C4-2B (cell line): ENCODE data around the gene TNC.

Experiments used
- H3K27ac ChIP-seq: fragments of 450-650 bp; 2 replicates; pipeline ENCODE4 v1.5.1; 2017
- CTCF ChIP-seq: fragments of 450-650 bp; conservative IDR thresholded peaks from 2 replicates; pipeline ENCODE4 v1.5.1; 2017; ENCODE audit warnings: mild to moderate bottlenecking
- ZFX ChIP-seq: fragments of 450-650 bp; IDR thresholded peaks from 2 replicates; pipeline ENCODE4 v1.6.1; 2017

TNC gene

GRCh38 chr9:115111874-115112273, 6.1 kb downstream of the TNC start:
- TF ChIP-seq ZFX, result no peak
- TF ChIP-seq CTCF, result no peak
- H3K27ac ChIP-seq, result no peak overlapping the region

- H3K27ac ChIP-seq, result no peak overlapping the region
- TF ChIP-seq CTCF (no peak), ZFX (no peak)
Observed at GRCh38 chr9:115109486-115109885, 8.5 kb downstream of the TNC start.

- no peak overlapping the region; the same call in 1 of the 2 replicates for H3K27ac ChIP-seq
- TF ChIP-seq ZFX, result no peak
- no peak for TF ChIP-seq CTCF
Observed at GRCh38 chr9:115107701-115108100, 10.3 kb downstream of the TNC start.

GRCh38 chr9:115106642-115107041, 11.3 kb downstream of the TNC start:
- H3K27ac ChIP-seq, result no peak overlapping the region
- no peak for TF ChIP-seq ZFX
- no peak for TF ChIP-seq CTCF

GRCh38 chr9:115106001-115106400, 12.0 kb downstream of the TNC start:
- TF ChIP-seq ZFX (no peak), CTCF (no peak)
- no peak overlapping the region for H3K27ac ChIP-seq

GRCh38 chr9:115104908-115105307, 13.0 kb downstream of the TNC start:
- TF ChIP-seq CTCF, result no peak
- no peak for TF ChIP-seq ZFX
- no peak overlapping the region for H3K27ac ChIP-seq

GRCh38 chr9:115103746-115104477, 14.0 kb downstream of the TNC start:
- TF ChIP-seq ZFX (no peak), CTCF (no peak)
- H3K27ac ChIP-seq, result no peak overlapping the region
